SK-N-SH (cell line): ENCODE results near the gene FAM149B1. TPM values are rescaled to one million over a fixed set of nuclear protein-coding genes. Genes with fewer than 3 reads are reported as not detected.
"Not testable (repeated sequence)": the region's sequence is repeated elsewhere in the genome, so short reads cannot be mapped to it uniquely, and the experiment has no call there.

Experiments
- CTCF ChIA-PET: fragments of 300-600, 350-600 bp; formaldehyde crosslinking; extraction: SDS; loops from one replicate; lab custom pipeline; 2021; lab: Yijun Ruan, JAX
- POLR2A ChIA-PET: fragments of 350-600 bp; sonication (Branson Sonifier 250); formaldehyde crosslinking; extraction: SDS; loops from one replicate; lab custom pipeline; 2020; ENCODE audit warnings: antibody characterized with exemption, inconsistent platforms; lab: Yijun Ruan, JAX
- DNase-seq: peaks from one replicate; pipeline ENCODE4 v3.0.0; 2012
- H2AFZ ChIP-seq: fragments of 200-600 bp; sonication (generic); 2 replicates; pipeline ENCODE4 v1.8.1; 2016; ENCODE audit warnings: antibody characterized with exemption, mild to moderate bottlenecking, low read depth
- H3F3A ChIP-seq: fragments of 200-600 bp; sonication (generic); replicated peaks from 2 replicates; pipeline ENCODE3; 2016; ENCODE audit warnings: antibody characterized with exemption, mild to moderate bottlenecking; ENCODE audit not compliant: insufficient read depth
- H3K27ac ChIP-seq, 2 experiments: fragments of 200-500 bp in 1 of 2; fragments of 200-600 bp in 1 of 2; sonication (Bioruptor generic) in 1 of 2; sonication (generic), shearing (Covaris generic) in 1 of 2; 2 replicates each; pipeline versions ENCODE4 v1.5.1 to v1.6.1; 2014 to 2016; ENCODE audit warnings: low read depth in 2 of 2, inconsistent platforms in 1 of 2, low read length in 1 of 2, mild to moderate bottlenecking in 1 of 2, mixed read lengths in 1 of 2
- H3K27me3 ChIP-seq: fragments of 200-600 bp; sonication (generic), shearing (Covaris generic); 2 replicates; pipeline ENCODE4 v1.6.1; 2016; ENCODE audit warnings: mixed run types; ENCODE audit not compliant: insufficient read depth
- H3K36me3 ChIP-seq, 2 experiments: fragments of 200-500 bp in 1 of 2; fragments of 200-600 bp in 1 of 2; sonication (Bioruptor generic) in 1 of 2; sonication (generic) in 1 of 2; replicated peaks in 1 of 2; 2 replicates each; pipeline versions ENCODE3 to v1.5.1; 2014 to 2016; ENCODE audit warnings: low read length in 1 of 2, mild to moderate bottlenecking in 1 of 2; ENCODE audit not compliant: insufficient read depth in 2 of 2, control insufficient read depth in 1 of 2
- H3K4me1 ChIP-seq, 2 experiments: fragments of 200-500 bp in 1 of 2; fragments of 200-600 bp in 1 of 2; sonication (Bioruptor generic) in 1 of 2; sonication (generic), shearing (Covaris generic) in 1 of 2; 2 replicates each; pipeline versions ENCODE4 v1.5.1 to v1.6.1; 2014 to 2016; ENCODE audit warnings: low read depth in 1 of 2, low read length in 1 of 2, mixed run types in 1 of 2; ENCODE audit not compliant: insufficient read depth in 2 of 2, control insufficient read depth in 1 of 2
- H3K4me2 ChIP-seq: fragments of 200-600 bp; sonication (generic), shearing (Covaris generic); 2 replicates; pipeline ENCODE4 v1.6.1; 2017; ENCODE audit warnings: mixed run types
- H3K4me3 ChIP-seq, 2 experiments: fragments of 200-500 bp in 1 of 2; fragments of 200-600 bp in 1 of 2; sonication (Bioruptor generic) in 1 of 2; sonication (generic), shearing (Covaris generic) in 1 of 2; 2 replicates each; pipeline versions ENCODE4 v1.5.1 to v1.8.1; 2014 to 2016; ENCODE audit warnings: low read depth in 2 of 2, inconsistent platforms in 1 of 2, low read length in 1 of 2, mild to moderate bottlenecking in 1 of 2, mixed read lengths in 1 of 2, moderate library complexity in 1 of 2
- H3K79me2 ChIP-seq: fragments of 200-600 bp; sonication (generic); 2 replicates; pipeline ENCODE4 v1.8.1; 2017; ENCODE audit warnings: mild to moderate bottlenecking; ENCODE audit not compliant: insufficient read depth
- H3K9ac ChIP-seq: fragments of 200-600 bp; sonication (generic); 2 replicates; pipeline ENCODE4 v1.6.1; 2017; ENCODE audit warnings: mixed run types
- H3K9me2 ChIP-seq: fragments of 200-600 bp; sonication (generic); 2 replicates; pipeline ENCODE4 v1.6.1; 2017; ENCODE audit warnings: mixed run types
- H3K9me3 ChIP-seq: fragments of 200-600 bp; sonication (generic); 2 replicates; pipeline ENCODE4 v1.6.1; 2017; ENCODE audit warnings: mixed run types, mild to moderate bottlenecking, moderate library complexity
- H4K20me1 ChIP-seq: fragments of 200-600 bp; sonication (generic); 2 replicates; pipeline ENCODE4 v1.6.1; 2017; ENCODE audit warnings: mild to moderate bottlenecking, mixed run types; ENCODE audit not compliant: insufficient read depth
- EP300 ChIP-seq, 2 experiments: IDR thresholded peaks; 2 replicates each; pipeline versions ENCODE4 v1.4.0 to v1.6.1; 2012; ENCODE audit warnings: borderline replicate concordance in 1 of 2, low read depth in 1 of 2, low read length in 1 of 2
- FOSL2 ChIP-seq: IDR thresholded peaks from 2 replicates; pipeline ENCODE4 v1.4.0; 2012; ENCODE audit warnings: low read depth, mild to moderate bottlenecking, moderate library complexity, borderline replicate concordance
- MAX ChIP-seq: IDR thresholded peaks from 2 replicates; pipeline ENCODE4 v1.4.0; 2012; ENCODE audit warnings: low read depth
- RAD21 ChIP-seq: IDR thresholded peaks from 2 replicates; pipeline ENCODE4 v1.6.1; 2012; ENCODE audit warnings: mild to moderate bottlenecking, low read length
- REST ChIP-seq: IDR thresholded peaks from 2 replicates; pipeline ENCODE4 v1.6.1; 2012; ENCODE audit warnings: mild to moderate bottlenecking, low read depth, low read length, moderate library complexity
- WGBS: methylation state at CpG from one replicate; pipeline ENCODE4 v1.1.6; 2017; ENCODE audit warnings: low lambda C conversion rate; 5-methylcytosine and 5-hydroxymethylcytosine counted together
- polyA plus RNA-seq, 3 experiments: library from polyadenylated mRNA; depleted of rRNA; stranded (reverse); fragments of >200 nt; gene quantifications; 2 replicates each; pipeline ENCODE4 v1.2.3, GENCODE V29; 2012
- TF ChIP-seq, protein P1 (sequence below): IDR thresholded peaks from 2 replicates; pipeline ENCODE4 v1.4.0; 2012; ENCODE audit warnings: low read depth, borderline replicate concordance

FAM149B1 gene
- polyA plus RNA-seq, 1 of the 3 experiments (the other 2 are of a cell fraction): 28.2 TPM

GRCh38 chr10:73252445-73253224 lies 84.7 kb downstream of the FAM149B1 start, which contains the start of gene MRPS16 (continued):
- TF ChIP-seq RAD21 (no peak), MAX (peak; percentile 97)
- TF ChIP-seq, all 33 proteins: peak for 18

- POLR2A ChIA-PET: interaction anchor here (1.5 kb wide), 1 partner anchor 8 kb away, joined by 3 read pairs; no protein-coding TSS in a partner anchor
- H3K4me2 ChIP-seq: peak overlapping the region; percentile 99
- no peak for DNase-seq
- H3K36me3 ChIP-seq: peaks cover 15 to 23% of the 10 kb centered on the region in 2 experiments
- H2AFZ ChIP-seq: peak overlapping the region; percentile 91
- H3K9me2 ChIP-seq: no peaks in the 10 kb centered on the region
- peak overlapping the region; percentile 87 to 94 for H3K4me3 ChIP-seq
- CTCF ChIA-PET: interaction anchor here (0.9 to 2.8 kb wide), 3 partner anchors 11 to 382 kb away, joined by 3 to 17 read pairs (median 4); no protein-coding TSS in a partner anchor
- H3K79me2 ChIP-seq: peaks cover 64% of the 10 kb centered on the region
- TF ChIP-seq, protein P1, sequence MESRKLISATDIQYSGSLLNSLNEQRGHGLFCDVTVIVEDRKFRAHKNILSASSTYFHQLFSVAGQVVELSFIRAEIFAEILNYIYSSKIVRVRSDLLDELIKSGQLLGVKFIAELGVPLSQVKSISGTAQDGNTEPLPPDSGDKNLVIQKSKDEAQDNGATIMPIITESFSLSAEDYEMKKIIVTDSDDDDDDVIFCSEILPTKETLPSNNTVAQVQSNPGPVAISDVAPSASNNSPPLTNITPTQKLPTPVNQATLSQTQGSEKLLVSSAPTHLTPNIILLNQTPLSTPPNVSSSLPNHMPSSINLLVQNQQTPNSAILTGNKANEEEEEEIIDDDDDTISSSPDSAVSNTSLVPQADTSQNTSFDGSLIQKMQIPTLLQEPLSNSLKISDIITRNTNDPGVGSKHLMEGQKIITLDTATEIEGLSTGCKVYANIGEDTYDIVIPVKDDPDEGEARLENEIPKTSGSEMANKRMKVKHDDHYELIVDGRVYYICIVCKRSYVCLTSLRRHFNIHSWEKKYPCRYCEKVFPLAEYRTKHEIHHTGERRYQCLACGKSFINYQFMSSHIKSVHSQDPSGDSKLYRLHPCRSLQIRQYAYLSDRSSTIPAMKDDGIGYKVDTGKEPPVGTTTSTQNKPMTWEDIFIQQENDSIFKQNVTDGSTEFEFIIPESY: no peak
- TF ChIP-seq FOSL2 (no peak), EP300 (IDR thresholded peaks at IDR 0.05; ENCODE audit: borderline replicate concordance in 1 of 2, low read depth in 1 of 2, low read length in 1 of 2) (no peak), REST (no peak)
- peaks cover 16% of the 10 kb centered on the region for H3F3A ChIP-seq
- H3K27ac ChIP-seq: peak overlapping the region; percentile 90 to 93
- peaks cover 9 to 18% of the 10 kb centered on the region in 2 experiments; a peak in 3 of 4 replicates for H3K4me1 ChIP-seq
- H3K9ac ChIP-seq: peak overlapping the region; percentile 99
- no peaks in the 10 kb centered on the region for H4K20me1 ChIP-seq
- WGBS: 4% methylated on average over 4 of the region's 4 CpGs
- no peaks in the 10 kb centered on the region for H3K27me3 ChIP-seq
- H3K9me3 ChIP-seq: no peaks in the 10 kb centered on the region
Measured at GRCh38 chr10:73253225-73253555, 85.3 kb downstream of the FAM149B1 start.

DNA sequence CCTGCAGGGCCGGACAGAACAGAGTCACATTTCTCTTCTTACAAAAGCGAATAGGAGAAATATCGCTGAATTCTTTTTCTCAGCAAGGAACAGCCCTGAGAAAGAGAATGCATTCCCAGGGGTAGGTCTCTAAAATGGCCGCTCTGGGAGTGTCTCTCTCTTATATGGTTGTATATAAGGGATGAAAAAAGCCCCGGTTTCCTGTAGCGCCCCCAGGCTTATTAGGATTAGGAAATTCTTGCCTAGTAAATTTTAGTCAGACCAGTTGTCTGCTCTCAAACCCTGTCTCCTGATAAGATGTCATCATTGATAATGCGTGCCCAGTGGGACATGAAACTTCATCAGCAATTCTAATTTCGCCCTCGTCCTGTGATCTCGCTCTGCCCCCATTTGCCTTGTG lies 90.7 kb downstream of the FAM149B1 start:
- H3K4me2 ChIP-seq, DNase-seq, POLR2A ChIA-PET, H3F3A ChIP-seq, H3K27ac ChIP-seq, H3K9me2 ChIP-seq, H2AFZ ChIP-seq, H3K4me3 ChIP-seq, H3K9me3 ChIP-seq, H3K4me1 ChIP-seq, H3K36me3 ChIP-seq, H4K20me1 ChIP-seq, H3K27me3 ChIP-seq, H3K9ac ChIP-seq: not testable (repeated sequence)
- 89% methylated on average over 10 of the region's 10 CpGs for WGBS
- CTCF ChIA-PET: interaction anchor here (1.3 kb wide), 1 partner anchor 385 kb away, joined by 3 read pairs; no protein-coding TSS in a partner anchor
- H3K79me2 ChIP-seq: peaks cover 13% of the 10 kb centered on the region
